SK-N-SH (cell line): Measurements from ENCODE around the gene ZMYND8. TPM values are rescaled to one million over a fixed set of nuclear protein-coding genes. Genes with fewer than 3 reads are reported as not detected.

Experiments used
- CTCF ChIA-PET: fragments of 300-600, 350-600 bp; formaldehyde crosslinking; extraction: SDS; loops from one replicate; lab custom pipeline; 2021; lab: Yijun Ruan, JAX
- POLR2A ChIA-PET: fragments of 350-600 bp; sonication (Branson Sonifier 250); formaldehyde crosslinking; extraction: SDS; loops from one replicate; lab custom pipeline; 2020; ENCODE audit warnings: antibody characterized with exemption, inconsistent platforms; lab: Yijun Ruan, JAX
- DNase-seq: peaks from one replicate; pipeline ENCODE4 v3.0.0; 2012
- H2AFZ ChIP-seq: fragments of 200-600 bp; sonication (generic); 2 replicates; pipeline ENCODE4 v1.8.1; 2016; ENCODE audit warnings: antibody characterized with exemption, mild to moderate bottlenecking, low read depth
- H3F3A ChIP-seq: fragments of 200-600 bp; sonication (generic); replicated peaks from 2 replicates; pipeline ENCODE3; 2016; ENCODE audit warnings: antibody characterized with exemption, mild to moderate bottlenecking; ENCODE audit not compliant: insufficient read depth
- H3K27ac ChIP-seq, 2 experiments: fragments of 200-500 bp in 1 of 2; fragments of 200-600 bp in 1 of 2; sonication (Bioruptor generic) in 1 of 2; sonication (generic), shearing (Covaris generic) in 1 of 2; 2 replicates each; pipeline versions ENCODE4 v1.5.1 to v1.6.1; 2014 to 2016; ENCODE audit warnings: low read depth in 2 of 2, inconsistent platforms in 1 of 2, low read length in 1 of 2, mild to moderate bottlenecking in 1 of 2, mixed read lengths in 1 of 2
- H3K27me3 ChIP-seq: fragments of 200-600 bp; sonication (generic), shearing (Covaris generic); 2 replicates; pipeline ENCODE4 v1.6.1; 2016; ENCODE audit warnings: mixed run types; ENCODE audit not compliant: insufficient read depth
- H3K36me3 ChIP-seq, 2 experiments: fragments of 200-500 bp in 1 of 2; fragments of 200-600 bp in 1 of 2; sonication (Bioruptor generic) in 1 of 2; sonication (generic) in 1 of 2; replicated peaks in 1 of 2; 2 replicates each; pipeline versions ENCODE3 to v1.5.1; 2014 to 2016; ENCODE audit warnings: low read length in 1 of 2, mild to moderate bottlenecking in 1 of 2; ENCODE audit not compliant: insufficient read depth in 2 of 2, control insufficient read depth in 1 of 2
- H3K4me1 ChIP-seq, 2 experiments: fragments of 200-500 bp in 1 of 2; fragments of 200-600 bp in 1 of 2; sonication (Bioruptor generic) in 1 of 2; sonication (generic), shearing (Covaris generic) in 1 of 2; 2 replicates each; pipeline versions ENCODE4 v1.5.1 to v1.6.1; 2014 to 2016; ENCODE audit warnings: low read depth in 1 of 2, low read length in 1 of 2, mixed run types in 1 of 2; ENCODE audit not compliant: insufficient read depth in 2 of 2, control insufficient read depth in 1 of 2
- H3K4me2 ChIP-seq: fragments of 200-600 bp; sonication (generic), shearing (Covaris generic); 2 replicates; pipeline ENCODE4 v1.6.1; 2017; ENCODE audit warnings: mixed run types
- H3K4me3 ChIP-seq, 2 experiments: fragments of 200-500 bp in 1 of 2; fragments of 200-600 bp in 1 of 2; sonication (Bioruptor generic) in 1 of 2; sonication (generic), shearing (Covaris generic) in 1 of 2; 2 replicates each; pipeline versions ENCODE4 v1.5.1 to v1.8.1; 2014 to 2016; ENCODE audit warnings: low read depth in 2 of 2, inconsistent platforms in 1 of 2, low read length in 1 of 2, mild to moderate bottlenecking in 1 of 2, mixed read lengths in 1 of 2, moderate library complexity in 1 of 2
- H3K79me2 ChIP-seq: fragments of 200-600 bp; sonication (generic); 2 replicates; pipeline ENCODE4 v1.8.1; 2017; ENCODE audit warnings: mild to moderate bottlenecking; ENCODE audit not compliant: insufficient read depth
- H3K9ac ChIP-seq: fragments of 200-600 bp; sonication (generic); 2 replicates; pipeline ENCODE4 v1.6.1; 2017; ENCODE audit warnings: mixed run types
- H3K9me2 ChIP-seq: fragments of 200-600 bp; sonication (generic); 2 replicates; pipeline ENCODE4 v1.6.1; 2017; ENCODE audit warnings: mixed run types
- H3K9me3 ChIP-seq: fragments of 200-600 bp; sonication (generic); 2 replicates; pipeline ENCODE4 v1.6.1; 2017; ENCODE audit warnings: mixed run types, mild to moderate bottlenecking, moderate library complexity
- H4K20me1 ChIP-seq: fragments of 200-600 bp; sonication (generic); 2 replicates; pipeline ENCODE4 v1.6.1; 2017; ENCODE audit warnings: mild to moderate bottlenecking, mixed run types; ENCODE audit not compliant: insufficient read depth
- CHD2 ChIP-seq: fragments of 150-350 bp; IDR thresholded peaks from 2 replicates; pipeline ENCODE4 v1.6.1; 2018; ENCODE audit warnings: low read length; ENCODE audit not compliant: partially characterized antibody
- ELF1 ChIP-seq: IDR thresholded peaks from 2 replicates; pipeline ENCODE4 v1.4.0; 2012
- EP300 ChIP-seq, 2 experiments: IDR thresholded peaks; 2 replicates each; pipeline versions ENCODE4 v1.4.0 to v1.6.1; 2012; ENCODE audit warnings: borderline replicate concordance in 1 of 2, low read depth in 1 of 2, low read length in 1 of 2
- FOXJ3 ChIP-seq: sonication (generic); formaldehyde crosslinking; IDR thresholded peaks from 2 replicates; pipeline ENCODE4 v1.5.1; 2020; ENCODE audit warnings: mild to moderate bottlenecking, missing genetic modification reagents
- FOXM1 ChIP-seq: IDR thresholded peaks from 2 replicates; pipeline ENCODE4 v1.4.0; 2012; ENCODE audit warnings: low read depth, mild to moderate bottlenecking
- JUND ChIP-seq: IDR thresholded peaks from 2 replicates; pipeline ENCODE4 v1.4.0; 2012
- MXI1 ChIP-seq: IDR thresholded peaks from 2 replicates; pipeline ENCODE4 v1.6.1; 2012; ENCODE audit warnings: mild to moderate bottlenecking, low read depth, low read length, improper control_type of control experiment
- NFIC ChIP-seq: IDR thresholded peaks from 2 replicates; pipeline ENCODE4 v1.4.0; 2012; ENCODE audit warnings: borderline replicate concordance
- POLR2AphosphoS5 ChIP-seq: IDR thresholded peaks from 2 replicates; pipeline ENCODE4 v1.6.1; 2012; ENCODE audit warnings: low read depth, low read length
- RCOR1 ChIP-seq: fragments of 150-350 bp; IDR thresholded peaks from 2 replicates; pipeline ENCODE4 v1.6.1; 2017; ENCODE audit warnings: antibody characterized with exemption, low read length
- TEAD4 ChIP-seq: IDR thresholded peaks from 2 replicates; pipeline ENCODE4 v1.4.0; 2012; ENCODE audit warnings: mild to moderate bottlenecking, borderline replicate concordance; ENCODE audit not compliant: insufficient read depth
- WGBS: methylation state at CpG from one replicate; pipeline ENCODE4 v1.1.6; 2017; ENCODE audit warnings: low lambda C conversion rate; 5-methylcytosine and 5-hydroxymethylcytosine counted together
- polyA plus RNA-seq, 3 experiments: library from polyadenylated mRNA; depleted of rRNA; stranded (reverse); fragments of >200 nt; gene quantifications; 2 replicates each; pipeline ENCODE4 v1.2.3, GENCODE V29; 2012
- TF ChIP-seq, protein P1 (sequence below): IDR thresholded peaks from 2 replicates; pipeline ENCODE4 v1.6.1; 2012; ENCODE audit warnings: mild to moderate bottlenecking, low read depth, low read length, moderate library complexity
- TF ChIP-seq, protein P2 (sequence below): fragments of 200-600 bp; sonication (generic); IDR thresholded peaks from 2 replicates; pipeline ENCODE4 v1.6.1; 2017; ENCODE audit warnings: antibody characterized with exemption, mild to moderate bottlenecking, moderate library complexity
- TF ChIP-seq, protein P3 (sequence below): fragments of 150-350 bp; IDR thresholded peaks from 2 replicates; pipeline ENCODE4 v1.6.1; 2017; ENCODE audit warnings: antibody characterized with exemption, low read length, low read depth, borderline replicate concordance
- TF ChIP-seq, protein P4 (sequence below): fragments of 150-350 bp; IDR thresholded peaks from 2 replicates; pipeline ENCODE4 v1.6.1; 2016; ENCODE audit warnings: mild to moderate bottlenecking, low read depth, low read length

The ZMYND8 gene
- polyA plus RNA-seq, 1 of the 3 experiments (the other 2 are of a cell fraction), result 25.3 TPM

DNA sequence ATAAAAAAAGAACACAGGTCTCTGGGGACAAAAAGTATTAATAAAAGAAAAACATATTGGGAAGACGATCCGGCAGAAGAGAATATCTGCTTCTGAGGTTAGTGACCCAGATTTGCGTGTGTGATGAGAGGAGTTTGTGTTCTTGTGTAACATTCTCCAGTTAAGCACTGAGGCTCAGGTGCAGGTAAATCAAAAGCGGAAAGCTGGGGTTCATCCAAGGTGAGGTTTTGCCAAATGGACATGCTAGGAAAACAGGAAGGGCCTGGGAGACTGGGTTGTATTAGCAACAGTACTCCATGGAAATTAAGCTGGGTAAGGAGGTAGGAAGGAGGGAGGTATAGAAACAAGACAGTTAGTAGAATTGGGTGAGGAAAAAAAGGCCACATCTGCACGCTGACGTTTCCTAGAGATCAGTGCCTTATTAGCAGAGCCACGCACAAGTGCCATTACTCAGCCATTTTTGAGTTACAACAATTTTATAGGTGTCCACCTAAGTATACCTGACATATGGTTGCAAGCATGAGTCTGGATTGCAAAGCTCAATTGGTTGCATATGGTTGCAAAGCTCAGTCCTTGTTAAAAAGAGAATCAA lies 139.6 kb downstream of the ZMYND8 start:
- H3K4me3 ChIP-seq, result no peak overlapping the region
- H3K36me3 ChIP-seq, result peaks cover 46 to 78% of the 10 kb centered on the region in 2 experiments
- no peaks in the 10 kb centered on the region for H3K9me3 ChIP-seq
- TF ChIP-seq RCOR1 (no peak), CHD2 (no peak), FOXM1 (no peak), EP300 (IDR thresholded peaks at IDR 0.05; ENCODE audit: borderline replicate concordance in 1 of 2, low read depth in 1 of 2, low read length in 1 of 2) (no peak), JUND (no peak), MXI1 (no peak), ELF1 (no peak), FOXJ3 (CRISPR knock-in tag) (no peak), NFIC (no peak), POLR2AphosphoS5 (no peak), TEAD4 (no peak)
- TF ChIP-seq, protein P1, sequence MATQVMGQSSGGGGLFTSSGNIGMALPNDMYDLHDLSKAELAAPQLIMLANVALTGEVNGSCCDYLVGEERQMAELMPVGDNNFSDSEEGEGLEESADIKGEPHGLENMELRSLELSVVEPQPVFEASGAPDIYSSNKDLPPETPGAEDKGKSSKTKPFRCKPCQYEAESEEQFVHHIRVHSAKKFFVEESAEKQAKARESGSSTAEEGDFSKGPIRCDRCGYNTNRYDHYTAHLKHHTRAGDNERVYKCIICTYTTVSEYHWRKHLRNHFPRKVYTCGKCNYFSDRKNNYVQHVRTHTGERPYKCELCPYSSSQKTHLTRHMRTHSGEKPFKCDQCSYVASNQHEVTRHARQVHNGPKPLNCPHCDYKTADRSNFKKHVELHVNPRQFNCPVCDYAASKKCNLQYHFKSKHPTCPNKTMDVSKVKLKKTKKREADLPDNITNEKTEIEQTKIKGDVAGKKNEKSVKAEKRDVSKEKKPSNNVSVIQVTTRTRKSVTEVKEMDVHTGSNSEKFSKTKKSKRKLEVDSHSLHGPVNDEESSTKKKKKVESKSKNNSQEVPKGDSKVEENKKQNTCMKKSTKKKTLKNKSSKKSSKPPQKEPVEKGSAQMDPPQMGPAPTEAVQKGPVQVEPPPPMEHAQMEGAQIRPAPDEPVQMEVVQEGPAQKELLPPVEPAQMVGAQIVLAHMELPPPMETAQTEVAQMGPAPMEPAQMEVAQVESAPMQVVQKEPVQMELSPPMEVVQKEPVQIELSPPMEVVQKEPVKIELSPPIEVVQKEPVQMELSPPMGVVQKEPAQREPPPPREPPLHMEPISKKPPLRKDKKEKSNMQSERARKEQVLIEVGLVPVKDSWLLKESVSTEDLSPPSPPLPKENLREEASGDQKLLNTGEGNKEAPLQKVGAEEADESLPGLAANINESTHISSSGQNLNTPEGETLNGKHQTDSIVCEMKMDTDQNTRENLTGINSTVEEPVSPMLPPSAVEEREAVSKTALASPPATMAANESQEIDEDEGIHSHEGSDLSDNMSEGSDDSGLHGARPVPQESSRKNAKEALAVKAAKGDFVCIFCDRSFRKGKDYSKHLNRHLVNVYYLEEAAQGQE, result no peak
- TF ChIP-seq, protein P2, sequence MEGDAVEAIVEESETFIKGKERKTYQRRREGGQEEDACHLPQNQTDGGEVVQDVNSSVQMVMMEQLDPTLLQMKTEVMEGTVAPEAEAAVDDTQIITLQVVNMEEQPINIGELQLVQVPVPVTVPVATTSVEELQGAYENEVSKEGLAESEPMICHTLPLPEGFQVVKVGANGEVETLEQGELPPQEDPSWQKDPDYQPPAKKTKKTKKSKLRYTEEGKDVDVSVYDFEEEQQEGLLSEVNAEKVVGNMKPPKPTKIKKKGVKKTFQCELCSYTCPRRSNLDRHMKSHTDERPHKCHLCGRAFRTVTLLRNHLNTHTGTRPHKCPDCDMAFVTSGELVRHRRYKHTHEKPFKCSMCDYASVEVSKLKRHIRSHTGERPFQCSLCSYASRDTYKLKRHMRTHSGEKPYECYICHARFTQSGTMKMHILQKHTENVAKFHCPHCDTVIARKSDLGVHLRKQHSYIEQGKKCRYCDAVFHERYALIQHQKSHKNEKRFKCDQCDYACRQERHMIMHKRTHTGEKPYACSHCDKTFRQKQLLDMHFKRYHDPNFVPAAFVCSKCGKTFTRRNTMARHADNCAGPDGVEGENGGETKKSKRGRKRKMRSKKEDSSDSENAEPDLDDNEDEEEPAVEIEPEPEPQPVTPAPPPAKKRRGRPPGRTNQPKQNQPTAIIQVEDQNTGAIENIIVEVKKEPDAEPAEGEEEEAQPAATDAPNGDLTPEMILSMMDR, result no peak
- TF ChIP-seq, protein P3, sequence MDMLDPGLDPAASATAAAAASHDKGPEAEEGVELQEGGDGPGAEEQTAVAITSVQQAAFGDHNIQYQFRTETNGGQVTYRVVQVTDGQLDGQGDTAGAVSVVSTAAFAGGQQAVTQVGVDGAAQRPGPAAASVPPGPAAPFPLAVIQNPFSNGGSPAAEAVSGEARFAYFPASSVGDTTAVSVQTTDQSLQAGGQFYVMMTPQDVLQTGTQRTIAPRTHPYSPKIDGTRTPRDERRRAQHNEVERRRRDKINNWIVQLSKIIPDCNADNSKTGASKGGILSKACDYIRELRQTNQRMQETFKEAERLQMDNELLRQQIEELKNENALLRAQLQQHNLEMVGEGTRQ, result no peak
- TF ChIP-seq, protein P4, sequence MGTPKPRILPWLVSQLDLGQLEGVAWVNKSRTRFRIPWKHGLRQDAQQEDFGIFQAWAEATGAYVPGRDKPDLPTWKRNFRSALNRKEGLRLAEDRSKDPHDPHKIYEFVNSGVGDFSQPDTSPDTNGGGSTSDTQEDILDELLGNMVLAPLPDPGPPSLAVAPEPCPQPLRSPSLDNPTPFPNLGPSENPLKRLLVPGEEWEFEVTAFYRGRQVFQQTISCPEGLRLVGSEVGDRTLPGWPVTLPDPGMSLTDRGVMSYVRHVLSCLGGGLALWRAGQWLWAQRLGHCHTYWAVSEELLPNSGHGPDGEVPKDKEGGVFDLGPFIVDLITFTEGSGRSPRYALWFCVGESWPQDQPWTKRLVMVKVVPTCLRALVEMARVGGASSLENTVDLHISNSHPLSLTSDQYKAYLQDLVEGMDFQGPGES, result no peak
- no peaks in the 10 kb centered on the region for H3K4me1 ChIP-seq
- DNase-seq, result no peak
- H3F3A ChIP-seq, result peaks cover 3% of the 10 kb centered on the region
- H4K20me1 ChIP-seq, result peaks cover 3% of the 10 kb centered on the region; the same call in 1 of the 2 replicates
- H3K9ac ChIP-seq, result no peak overlapping the region
- H2AFZ ChIP-seq, result no peak overlapping the region
- CTCF ChIA-PET, result interaction anchor here (1.2 to 7.7 kb wide), 4 partner anchors 10 to 167 kb away, joined by 4 to 54 read pairs (median 16); no protein-coding TSS in a partner anchor
- no peaks in the 10 kb centered on the region for H3K27me3 ChIP-seq
- H3K9me2 ChIP-seq, result no peaks in the 10 kb centered on the region
- 98% methylated on average over 7 of the region's 7 CpGs for WGBS
- POLR2A ChIA-PET, result no interaction called here
- peaks cover 31% of the 10 kb centered on the region for H3K79me2 ChIP-seq
- H3K4me2 ChIP-seq, result no peak overlapping the region
- no peak overlapping the region for H3K27ac ChIP-seq
